HG03439 (cell line): Measurements from ENCODE around the gene LIME1.

ENCODE experiments used
- ATAC-seq: cut with Tn5 transposase; IDR thresholded peaks from one replicate; pipeline ENCODE4 v1.9.1; 2021; ENCODE audit warnings: mild to moderate bottlenecking, moderate library complexity; ENCODE audit not compliant: unreplicated experiment

Gene LIME1

DNA sequence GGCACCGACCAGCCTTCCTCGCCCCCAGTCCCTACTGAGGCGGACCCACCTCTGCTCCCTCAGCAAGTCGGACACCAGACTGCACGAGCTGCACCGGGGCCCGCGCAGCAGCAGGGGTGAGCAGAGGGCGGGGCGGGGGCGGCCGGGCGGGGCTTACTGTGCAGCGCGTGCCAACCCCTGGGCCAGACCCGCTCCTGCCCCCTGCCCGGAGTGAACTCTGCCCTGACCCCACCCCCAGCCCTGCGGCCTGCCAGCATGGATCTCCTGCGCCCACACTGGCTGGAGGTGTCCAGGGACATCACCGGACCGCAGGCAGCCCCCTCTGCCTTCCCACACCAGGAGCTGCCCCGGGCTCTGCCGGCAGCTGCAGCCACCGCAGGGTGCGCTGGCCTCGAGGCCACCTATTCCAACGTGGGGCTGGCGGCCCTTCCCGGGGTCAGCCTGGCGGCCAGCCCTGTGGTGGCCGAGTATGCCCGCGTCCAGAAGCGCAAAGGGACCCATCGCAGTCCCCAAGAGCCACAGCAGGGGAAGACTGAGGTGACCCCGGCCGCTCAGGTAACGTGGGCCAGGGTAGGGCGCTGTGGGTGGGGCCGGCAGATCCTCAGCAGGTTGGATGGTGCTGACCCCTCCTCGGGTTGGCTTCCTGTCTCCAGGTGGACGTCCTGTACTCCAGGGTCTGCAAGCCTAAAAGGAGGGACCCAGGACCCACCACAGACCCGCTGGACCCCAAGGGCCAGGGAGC lies 1.7 kb downstream of the LIME1 start:
- no peak for ATAC-seq

DNA sequence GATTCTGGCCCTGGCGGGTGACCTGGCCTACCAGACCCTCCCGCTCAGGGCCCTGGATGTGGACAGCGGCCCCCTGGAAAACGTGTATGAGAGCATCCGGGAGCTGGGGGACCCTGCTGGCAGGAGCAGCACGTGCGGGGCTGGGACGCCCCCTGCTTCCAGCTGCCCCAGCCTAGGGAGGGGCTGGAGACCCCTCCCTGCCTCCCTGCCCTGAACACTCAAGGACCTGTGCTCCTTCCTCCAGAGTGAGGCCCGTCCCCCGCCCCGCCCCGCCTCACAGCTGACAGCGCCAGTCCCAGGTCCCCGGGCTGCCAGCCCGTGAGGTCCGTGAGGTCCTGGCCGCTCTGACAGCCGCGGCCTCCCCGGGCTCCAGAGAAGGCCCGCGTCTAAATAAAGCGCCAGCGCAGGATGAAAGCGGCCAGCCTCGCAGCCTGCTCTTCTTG lies 2.2 kb downstream of the LIME1 start:
- no peak for ATAC-seq

DNA sequence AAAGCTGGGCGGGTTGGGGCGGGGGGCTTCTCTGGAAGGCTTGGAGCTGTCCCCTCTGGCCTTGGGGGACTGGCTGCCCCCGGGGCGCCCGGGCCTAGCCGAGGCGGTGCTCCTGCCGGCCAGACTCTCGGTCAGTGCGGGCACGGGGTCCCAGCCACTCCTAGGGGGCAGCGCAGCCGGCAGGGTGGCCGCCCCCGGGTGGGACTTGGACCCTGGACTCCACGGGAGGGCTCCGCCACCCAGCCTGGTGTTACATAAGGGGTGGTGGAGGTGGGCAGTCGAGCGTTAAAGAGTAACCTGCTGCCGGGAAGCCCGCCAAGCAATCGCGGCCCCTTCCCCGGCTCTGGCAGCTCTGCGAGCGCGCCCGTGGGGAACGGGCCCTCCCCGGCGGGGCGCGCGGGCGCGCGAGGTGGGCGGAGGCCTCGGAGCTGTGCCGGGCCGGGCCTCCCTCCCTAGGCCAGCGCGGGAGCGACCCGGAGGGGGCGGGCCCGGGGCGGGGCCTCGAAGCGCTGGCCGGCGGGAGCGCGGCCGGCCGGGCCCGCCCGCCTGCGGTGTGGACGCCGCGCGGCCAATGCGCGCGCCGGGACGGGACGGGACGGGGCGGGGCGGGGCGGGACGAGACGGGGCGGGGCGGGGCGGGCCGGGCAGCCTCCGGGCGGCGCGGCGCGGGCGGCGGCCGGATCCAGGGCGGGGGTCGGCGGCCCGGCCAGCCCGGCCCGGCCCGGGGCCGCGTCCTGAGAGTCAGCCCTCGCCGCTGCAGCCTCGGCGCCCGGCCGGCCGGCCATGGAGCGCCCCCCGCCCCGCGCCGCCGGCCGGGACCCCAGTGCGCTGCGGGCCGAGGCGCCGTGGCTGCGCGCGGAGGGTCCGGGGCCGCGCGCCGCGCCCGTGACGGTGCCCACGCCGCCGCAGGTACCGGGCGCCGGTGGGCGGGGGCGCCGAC lies 2.9 kb downstream of the LIME1 start, which contains the start of gene SLC2A4RG:
Gene SLC2A4RG, plus strand, starts transcription at position 647 of the 940 bp plus-strand sequence. Its CDS starts 137 bp downstream, at position 784.
- peak; percentile 35 for ATAC-seq

DNA sequence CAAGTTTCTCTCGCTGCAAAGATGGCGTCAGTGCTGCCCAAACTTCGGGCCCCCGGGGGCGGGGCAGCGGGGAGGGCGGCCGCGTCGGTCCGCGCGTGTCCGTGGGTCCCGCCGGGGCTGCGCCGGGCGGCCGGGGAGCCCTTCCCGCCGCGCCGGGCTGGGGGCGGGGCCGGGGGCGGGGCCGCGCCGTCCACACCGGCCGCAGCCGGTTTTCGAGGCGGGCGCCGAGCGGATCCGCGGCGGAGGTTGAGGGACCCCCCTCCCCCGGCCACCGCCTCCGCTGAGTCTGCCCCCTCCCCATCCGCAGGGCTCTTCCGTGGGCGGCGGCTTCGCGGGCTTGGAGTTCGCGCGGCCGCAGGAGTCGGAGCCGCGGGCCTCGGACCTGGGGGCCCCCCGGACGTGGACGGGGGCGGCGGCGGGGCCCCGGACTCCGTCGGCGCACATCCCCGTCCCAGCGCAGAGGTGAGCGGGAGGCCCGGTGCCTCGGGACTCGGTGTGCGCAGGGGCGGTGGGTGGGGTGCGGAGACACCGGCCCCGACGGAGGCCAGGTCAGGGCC lies 3.7 kb downstream of the LIME1 start:
- ATAC-seq, result no peak

DNA sequence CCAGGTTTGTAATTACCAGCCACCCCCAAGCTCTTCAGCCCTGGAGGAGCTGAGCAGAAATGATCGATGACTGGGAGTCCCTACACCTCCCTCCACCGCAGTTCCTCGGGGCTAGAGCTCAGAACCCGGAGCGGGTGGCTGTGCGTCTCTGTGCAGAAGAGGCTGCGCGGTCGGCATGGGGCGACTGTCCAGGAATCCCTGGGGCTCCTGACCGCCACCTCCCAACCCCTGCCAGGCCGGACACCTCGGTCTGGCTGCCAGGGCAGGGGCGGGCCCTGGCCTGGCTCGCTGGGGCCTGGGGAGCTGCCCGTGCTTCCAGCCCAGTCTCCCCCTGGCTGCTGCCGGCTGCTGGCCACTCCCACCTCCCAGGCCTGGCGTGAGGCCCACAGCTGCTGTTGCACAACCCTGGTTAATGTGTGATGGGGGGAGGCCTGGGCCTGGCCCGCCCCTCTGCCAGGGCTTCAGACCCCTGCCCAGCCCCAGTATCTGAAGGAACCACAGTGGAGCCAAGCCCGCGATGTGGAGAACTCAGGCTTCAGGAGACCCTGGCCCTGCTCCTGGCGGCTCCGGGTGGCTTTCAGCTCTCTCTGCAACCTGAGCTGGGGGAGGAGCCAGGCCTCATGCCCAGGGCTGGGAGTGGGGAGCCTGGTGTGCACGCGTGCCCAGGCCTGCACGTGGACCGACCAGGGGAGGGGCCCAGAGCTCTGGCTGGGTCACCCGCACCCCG lies 4.3 kb downstream of the LIME1 start:
- ATAC-seq, result no peak

DNA sequence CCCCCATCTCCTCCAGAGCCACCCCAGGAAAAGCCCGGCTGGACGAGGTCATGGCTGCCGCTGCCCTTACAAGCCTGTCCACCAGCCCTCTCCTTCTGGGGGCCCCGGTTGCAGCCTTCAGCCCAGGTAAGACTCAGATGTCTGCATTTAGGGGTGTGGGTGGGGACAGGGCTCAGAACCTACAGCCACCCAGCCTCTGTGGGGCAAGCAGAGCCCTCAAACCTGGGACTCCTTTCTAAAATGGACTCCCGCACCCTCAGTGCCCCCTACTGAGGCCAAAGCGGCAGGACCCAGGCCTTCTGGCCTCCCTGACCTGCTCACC lies 4.9 kb downstream of the LIME1 start:
- ATAC-seq, result no peak

DNA sequence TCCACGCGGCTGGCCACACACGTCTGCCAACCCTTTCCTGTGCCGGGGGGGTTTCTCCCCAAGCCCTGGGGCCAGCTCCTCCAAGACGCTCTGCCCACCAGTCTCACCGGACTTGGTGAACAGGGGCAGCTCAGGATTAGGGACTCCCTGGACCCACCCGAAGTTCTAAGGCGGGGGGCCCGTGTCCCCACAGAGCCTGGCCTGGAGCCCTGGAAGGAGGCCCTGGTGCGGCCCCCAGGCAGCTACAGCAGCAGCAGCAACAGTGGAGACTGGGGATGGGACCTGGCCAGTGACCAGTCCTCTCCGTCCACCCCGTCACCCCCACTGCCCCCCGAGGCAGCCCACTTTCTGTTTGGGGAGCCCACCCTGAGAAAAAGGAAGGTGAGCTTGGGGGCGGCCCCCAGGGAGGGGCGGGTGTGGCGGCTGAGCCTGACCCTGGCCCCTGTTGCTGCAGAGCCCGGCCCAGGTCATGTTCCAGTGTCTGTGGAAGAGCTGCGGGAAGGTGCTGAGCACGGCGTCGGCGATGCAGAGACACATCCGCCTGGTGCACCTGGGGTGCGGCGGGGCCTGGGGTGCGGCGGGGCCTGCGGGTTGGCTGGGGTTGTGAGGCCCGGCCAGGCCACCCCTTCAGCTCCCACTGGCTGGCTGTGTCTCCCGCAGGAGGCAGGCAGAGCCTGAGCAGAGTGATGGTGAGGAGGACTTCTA lies 5.4 kb downstream of the LIME1 start:
- no peak for ATAC-seq

DNA sequence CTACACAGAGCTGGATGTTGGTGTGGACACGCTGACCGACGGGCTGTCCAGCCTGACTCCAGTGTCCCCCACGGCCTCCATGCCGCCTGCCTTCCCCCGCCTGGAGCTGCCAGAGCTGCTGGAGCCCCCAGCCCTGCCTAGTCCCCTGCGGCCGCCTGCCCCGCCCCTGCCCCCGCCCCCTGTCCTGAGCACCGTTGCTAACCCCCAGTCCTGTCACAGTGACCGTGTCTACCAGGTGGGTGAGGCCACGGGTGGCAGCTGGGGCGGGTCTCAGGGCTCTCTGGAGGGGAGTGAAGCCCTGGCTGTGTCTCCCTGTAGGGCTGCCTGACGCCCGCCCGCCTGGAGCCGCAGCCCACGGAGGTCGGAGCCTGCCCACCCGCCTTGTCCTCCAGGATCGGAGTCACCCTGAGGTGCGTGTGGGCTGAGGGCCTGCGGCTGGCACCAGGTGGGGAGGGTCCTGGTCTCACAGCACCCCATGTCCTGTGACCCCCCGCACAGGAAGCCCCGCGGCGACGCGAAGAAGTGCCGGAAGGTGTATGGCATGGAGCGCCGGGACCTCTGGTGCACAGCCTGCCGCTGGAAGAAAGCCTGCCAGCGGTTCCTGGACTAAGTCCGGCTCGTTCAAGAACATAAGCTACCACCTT lies 6.0 kb downstream of the LIME1 start:
- no peak for ATAC-seq

DNA sequence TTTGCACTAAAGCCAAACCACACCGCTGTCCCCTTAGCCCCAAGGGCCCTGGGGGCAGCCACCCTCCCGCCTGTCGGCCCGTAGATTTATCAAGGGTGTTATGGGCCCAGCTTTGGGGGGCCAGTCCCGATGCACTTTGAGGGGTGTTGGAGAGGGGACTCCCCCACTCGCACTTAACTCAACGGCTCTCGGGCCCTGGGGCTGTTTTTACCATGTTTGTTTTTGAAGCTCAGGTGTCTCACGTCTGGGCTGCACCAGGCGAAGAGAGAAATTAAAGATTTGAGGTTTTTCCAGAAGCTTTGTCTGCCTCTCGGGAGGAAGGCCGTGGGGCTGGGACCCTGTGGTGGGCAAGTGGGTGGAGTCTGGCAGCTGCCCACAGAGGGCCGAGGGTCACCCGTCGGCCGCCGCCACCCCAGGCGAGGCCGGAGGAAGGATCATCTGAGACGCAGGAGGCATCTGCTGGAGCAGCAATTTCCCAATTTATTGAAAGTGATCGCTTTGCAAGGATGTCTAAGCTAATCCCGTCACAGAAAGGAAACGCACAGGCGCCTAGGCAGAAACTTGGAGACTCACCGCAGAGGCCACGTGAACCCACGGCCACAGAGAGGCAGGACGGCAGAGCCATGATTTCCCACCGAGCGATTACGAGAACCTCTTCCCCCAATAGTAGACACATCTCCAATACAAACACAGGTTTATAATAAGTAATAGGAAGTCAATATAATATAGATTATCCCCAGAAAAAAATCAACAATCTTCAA lies 6.9 kb downstream of the LIME1 start:
- no peak for ATAC-seq

DNA sequence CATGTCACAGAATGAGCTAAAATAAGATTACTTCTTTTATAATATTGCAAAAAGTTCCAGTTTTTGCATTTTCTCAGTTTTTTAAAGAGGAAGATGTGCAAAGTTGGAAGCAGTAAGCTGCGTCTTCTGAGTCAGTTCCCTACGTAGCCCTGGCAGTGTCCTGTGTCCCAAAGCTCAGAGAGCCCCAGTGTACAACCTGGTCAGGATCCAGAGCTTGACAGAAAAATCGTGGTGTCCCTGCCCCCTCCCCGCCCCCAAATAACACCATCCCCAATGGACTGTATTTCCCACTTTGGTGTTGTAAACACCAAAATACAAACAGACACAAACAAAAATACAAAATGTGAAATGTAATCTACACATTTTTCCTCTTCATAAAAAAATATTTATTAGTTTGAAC lies 7.7 kb downstream of the LIME1 start:
- ATAC-seq, result no peak

DNA sequence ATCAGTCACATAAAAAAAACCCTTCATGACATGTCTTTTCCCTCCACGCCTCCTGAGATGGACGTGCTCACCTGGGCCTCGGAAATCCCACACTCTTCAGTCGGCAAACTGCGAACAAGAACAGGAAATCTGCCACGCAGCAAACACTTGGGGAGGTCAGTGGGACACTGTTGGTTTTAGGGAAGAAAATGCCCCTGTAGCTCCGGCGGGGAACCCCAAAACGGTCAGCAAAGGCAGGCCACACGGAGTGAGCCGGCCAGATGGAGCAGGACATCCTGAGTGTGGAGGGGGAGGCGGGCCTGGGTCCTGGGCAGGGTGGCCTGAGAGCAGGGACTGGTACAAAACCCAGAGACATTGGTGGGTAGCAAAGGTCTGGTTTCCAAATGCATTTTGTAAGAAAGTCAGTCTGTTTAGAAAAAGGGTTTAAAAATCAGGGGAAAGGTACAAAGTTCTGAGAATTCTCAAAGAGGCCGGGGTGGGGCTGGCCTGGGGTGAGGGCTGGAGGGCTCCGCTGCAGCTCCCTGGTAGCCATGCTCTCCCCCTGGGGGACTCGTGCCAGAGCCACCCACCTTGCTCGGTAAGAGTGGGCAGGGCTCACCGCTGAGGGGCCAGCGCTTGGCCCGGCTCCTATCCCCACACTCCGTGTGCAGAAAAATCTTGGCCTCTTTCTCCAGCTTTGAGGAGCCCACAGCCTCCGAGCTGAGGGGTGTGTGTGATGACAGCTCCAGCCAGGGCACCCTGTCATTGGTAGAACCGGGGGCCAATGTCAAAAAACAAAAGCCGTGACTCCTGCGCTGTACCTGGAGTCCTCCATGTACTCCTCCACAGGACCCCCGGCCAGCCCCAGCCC lies 8.3 kb downstream of the LIME1 start:
- ATAC-seq, result no peak

DNA sequence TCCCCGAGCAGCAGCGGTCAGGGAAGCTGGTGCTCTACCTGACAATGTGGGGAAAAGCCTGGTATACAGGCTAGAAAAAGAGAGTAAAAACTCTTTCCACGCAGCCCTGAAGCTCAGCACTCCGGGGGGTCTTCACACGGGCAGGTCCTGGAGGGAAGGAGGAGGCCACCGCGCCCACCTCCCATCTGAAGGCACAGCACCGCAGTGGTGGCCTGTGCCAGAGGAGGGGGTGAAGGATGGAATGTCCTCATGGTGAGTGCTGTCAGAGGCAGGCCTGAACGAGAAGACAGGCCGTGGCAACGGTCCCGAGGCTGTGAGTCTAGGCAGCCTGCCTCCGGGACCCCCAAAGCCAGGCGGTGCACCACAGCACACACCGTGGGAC lies 9.0 kb downstream of the LIME1 start:
- no peak for ATAC-seq

DNA sequence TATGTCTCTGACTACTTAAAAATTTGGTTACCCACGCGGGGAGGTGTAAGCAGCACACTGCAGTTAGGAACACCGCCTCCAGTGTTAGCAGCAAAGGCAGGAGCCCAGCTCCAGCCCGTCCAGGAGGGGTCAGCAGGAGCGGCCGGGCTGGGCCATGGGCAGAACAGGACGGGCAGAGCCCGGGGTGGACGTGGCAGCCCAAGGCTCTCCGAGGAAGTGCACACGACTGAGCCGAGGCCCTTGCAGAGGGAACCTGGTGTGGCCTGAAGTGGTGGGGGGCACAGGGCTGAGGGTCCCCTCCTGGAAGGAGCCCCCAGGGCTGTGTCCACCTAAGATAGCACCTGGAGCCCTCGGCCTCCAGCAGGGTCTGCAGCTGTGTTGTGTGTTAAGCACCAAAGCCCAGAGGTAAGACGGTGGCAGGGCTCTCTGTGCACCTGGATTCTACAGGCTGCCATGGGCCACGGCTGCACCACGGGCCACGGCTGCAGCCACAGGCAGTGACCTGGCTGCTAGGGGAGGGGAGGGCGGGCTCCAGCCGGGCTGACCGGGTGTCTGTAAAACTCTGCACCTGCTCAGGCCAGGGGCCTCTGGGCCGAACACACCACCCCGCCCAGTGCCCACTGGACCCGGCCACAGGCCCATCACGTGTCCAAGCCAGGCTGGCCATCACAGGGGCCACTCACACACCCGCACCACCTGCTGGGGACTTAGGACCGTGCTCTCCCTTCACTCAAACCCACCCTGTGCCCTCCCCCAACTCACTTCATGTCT lies 9.7 kb downstream of the LIME1 start:
- ATAC-seq, result no peak

DNA sequence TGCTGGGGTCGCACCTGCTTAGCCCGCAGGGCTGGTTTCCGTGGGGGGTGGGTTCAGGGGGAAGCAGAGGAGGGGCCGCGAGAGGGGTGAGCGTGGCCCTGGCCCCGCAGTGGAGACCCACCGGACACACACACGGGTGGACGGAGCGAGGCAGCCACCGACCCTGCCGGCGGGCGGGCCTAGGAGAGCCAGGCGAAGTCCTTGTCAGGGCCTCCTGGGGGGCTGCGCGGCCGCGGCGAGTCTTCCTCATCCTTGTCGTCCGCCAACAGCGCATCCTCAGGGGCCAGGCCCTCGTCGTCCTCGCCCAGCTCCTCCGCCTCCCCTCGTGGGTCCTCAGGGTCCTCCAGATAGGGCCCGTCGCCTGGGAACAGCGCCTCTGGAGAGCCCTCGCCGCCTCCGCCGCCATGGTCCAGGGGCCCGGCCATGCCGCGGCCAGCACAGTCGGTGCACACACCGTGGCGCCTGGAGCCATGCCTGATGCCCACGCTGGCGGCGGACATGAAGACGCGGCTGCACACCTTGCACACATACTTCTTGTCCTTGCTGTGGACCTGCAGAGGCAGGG lies 10.4 kb downstream of the LIME1 start:
- ATAC-seq, result no peak

DNA sequence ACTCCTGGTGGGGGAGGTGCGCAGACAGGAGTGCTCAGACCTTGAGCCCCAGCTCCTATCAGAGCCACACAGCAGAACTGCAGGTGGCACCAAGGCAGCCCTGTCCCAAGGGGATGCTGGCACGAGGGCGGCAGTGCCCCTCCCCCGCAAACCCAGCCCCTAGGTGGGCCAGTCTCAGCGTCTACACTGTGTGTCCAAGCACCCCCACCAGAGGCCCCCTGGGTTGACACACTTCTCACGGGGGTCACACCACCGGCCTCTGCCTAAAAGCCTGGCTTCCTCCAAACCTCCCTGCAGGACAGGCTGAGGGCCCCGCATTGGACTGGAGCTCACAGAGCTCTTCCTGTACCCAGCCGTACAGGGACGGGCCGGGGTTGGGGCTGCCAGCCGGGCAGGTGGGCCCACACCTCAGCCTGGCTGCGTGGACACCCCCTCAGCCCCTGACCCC lies 11.2 kb downstream of the LIME1 start:
- no peak for ATAC-seq

DNA sequence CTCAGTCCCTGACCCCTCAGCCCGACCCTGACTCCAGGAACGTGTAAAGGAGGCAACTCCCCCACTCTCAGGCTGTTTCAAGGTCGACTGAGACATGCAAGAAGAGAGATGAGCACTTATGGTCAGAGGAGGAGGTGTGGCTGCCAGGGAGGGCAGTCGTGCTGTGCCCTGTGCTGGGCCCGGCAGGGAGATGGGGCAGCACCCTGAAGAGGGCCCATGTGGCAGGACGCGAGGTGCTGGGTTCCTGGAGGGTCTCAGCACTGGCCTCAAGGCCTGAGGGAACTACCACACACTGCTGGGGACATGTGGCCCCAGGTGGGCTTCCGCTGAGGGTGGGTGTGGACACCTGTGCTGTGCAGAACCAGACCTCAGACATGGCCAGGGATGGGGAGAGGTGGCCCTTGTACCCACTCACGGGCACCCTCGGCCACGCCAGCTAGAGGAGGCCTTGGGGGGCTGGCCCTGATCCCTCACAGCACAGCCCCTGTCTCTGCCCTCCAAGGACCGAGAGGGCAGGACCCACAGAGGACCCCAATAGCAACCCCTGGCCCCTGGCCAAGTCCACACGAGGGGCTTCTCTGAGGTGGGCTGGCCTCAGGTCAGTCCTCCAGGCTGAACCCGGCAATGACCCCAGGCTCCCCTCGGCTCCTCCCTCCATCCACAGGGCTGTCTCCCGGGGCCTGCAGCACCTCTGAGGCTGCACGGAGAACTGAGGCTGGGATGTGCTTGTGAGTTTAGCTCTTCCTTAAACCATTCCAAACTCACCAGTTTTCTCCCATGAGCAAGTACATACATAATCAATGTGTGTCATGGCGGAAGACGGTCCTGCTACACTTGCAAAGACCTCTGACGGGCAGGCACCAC lies 11.8 kb downstream of the LIME1 start:
- no peak for ATAC-seq
